Gastrocnemius medialis (tissue), 4 donors: ENCODE measurements around the gene CTNNA2.

Source experiments
- POLR2A ChIP-seq, 2 donors: fragments of 450-650 bp; IDR thresholded peaks; one replicate each; pipeline ENCODE4 v1.6.1; 2017; ENCODE audit warnings: antibody characterized with exemption in 2 of 2, mild to moderate bottlenecking in 2 of 2, moderate library complexity in 2 of 2
- TF ChIP-seq, protein P1 (sequence below), 5 experiments: fragments of 450-650 bp in 3 of 5; fragments of 200-600 bp in 2 of 5; sonication (generic) in 2 of 5; IDR thresholded peaks in 4 of 5; conservative IDR thresholded peaks in 1 of 5; 1 replicate in 4 of 5; 2 replicates in 1 of 5; pipeline ENCODE4 v1.5.1; 2016 to 2019; ENCODE audit warnings: antibody characterized with exemption in 5 of 5, mild to moderate bottlenecking in 3 of 5, moderate library complexity in 3 of 5

DNA sequence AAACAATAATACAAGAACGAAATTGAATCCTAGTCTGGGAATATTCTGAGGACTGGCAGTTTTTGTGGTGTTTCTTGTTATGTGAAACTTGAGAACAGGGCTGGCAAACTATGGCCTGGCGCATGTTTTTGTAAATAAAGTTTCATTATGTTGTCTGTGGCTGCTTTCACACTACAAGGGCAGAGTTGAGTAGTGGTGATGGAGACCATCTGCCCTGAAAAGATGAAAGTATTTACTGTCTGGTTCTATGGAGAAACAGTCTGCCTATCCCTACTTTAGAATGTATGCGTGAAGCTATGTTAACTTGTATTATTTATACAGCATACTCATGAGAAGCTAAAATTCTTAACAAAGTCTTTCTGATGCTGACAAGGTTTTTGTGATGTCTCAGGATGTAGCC is 439.8 kb downstream of the CTNNA2 start:
- TF ChIP-seq, protein P1, sequence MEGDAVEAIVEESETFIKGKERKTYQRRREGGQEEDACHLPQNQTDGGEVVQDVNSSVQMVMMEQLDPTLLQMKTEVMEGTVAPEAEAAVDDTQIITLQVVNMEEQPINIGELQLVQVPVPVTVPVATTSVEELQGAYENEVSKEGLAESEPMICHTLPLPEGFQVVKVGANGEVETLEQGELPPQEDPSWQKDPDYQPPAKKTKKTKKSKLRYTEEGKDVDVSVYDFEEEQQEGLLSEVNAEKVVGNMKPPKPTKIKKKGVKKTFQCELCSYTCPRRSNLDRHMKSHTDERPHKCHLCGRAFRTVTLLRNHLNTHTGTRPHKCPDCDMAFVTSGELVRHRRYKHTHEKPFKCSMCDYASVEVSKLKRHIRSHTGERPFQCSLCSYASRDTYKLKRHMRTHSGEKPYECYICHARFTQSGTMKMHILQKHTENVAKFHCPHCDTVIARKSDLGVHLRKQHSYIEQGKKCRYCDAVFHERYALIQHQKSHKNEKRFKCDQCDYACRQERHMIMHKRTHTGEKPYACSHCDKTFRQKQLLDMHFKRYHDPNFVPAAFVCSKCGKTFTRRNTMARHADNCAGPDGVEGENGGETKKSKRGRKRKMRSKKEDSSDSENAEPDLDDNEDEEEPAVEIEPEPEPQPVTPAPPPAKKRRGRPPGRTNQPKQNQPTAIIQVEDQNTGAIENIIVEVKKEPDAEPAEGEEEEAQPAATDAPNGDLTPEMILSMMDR (IDR thresholded peaks at IDR 0.05 in 4 of 5, conservative IDR thresholded peaks at IDR 0.05 in 1 of 5), result no peak
- no peak for TF ChIP-seq POLR2A (IDR thresholded peaks at IDR 0.05)
